Measurements from ENCODE around the gene VSX2. TPM values are rescaled to one million over a fixed set of nuclear protein-coding genes. Genes with fewer than 3 reads are reported as not detected.

Gene VSX2
- total and polyA plus RNA-seq, 2 experiments from 2014 or later = 0.49 to 0.52 TPM

GRCh38 chr14:74220991-74221390 lies 18.3 kb upstream of the VSX2 start:
- no peak overlapping the region for H3K4me3 Mint-ChIP-seq
- Histone ChIP-seq H2AFZ (no peak overlapping the region), H3K79me2 (replicated peaks; ENCODE audit: insufficient read depth) (no peaks in the 10 kb centered on the region), H3K9me2 (ENCODE audit: insufficient read depth) (no peaks in the 10 kb centered on the region), H3K36me3 (ENCODE audit: insufficient read depth) (no peaks in the 10 kb centered on the region), H3K4me2 (no peak overlapping the region), H4K20me1 (replicated peaks; ENCODE audit: insufficient read depth) (no peaks in the 10 kb centered on the region; the same call in 1 of the 2 replicates), H3K27ac (ENCODE audit: low read depth) (no peak overlapping the region), H3F3A (replicated peaks; ENCODE audit: low read depth) (no peaks in the 10 kb centered on the region), H3K27me3 (ENCODE audit: insufficient read depth) (peaks cover 20% of the 10 kb centered on the region; the same call in 1 of the 2 replicates), H3K4me1 (ENCODE audit: insufficient read depth) (no peaks in the 10 kb centered on the region), H3K4me3 (no peak overlapping the region)
- no peaks in the 10 kb centered on the region for H3K9me3 Mint-ChIP-seq
- no peaks in the 10 kb centered on the region; the same call in 2 of the 3 replicates for H3K4me1 Mint-ChIP-seq
- no peaks in the 10 kb centered on the region for H3K36me3 Mint-ChIP-seq (ENCODE audit: low read depth)
- H3K27me3 Mint-ChIP-seq (ENCODE audit: insufficient read depth, low read depth, poor library complexity) = peaks cover 25% of the 10 kb centered on the region
- no peak for ATAC-seq
- no peak overlapping the region for H3K27ac Mint-ChIP-seq
- TF ChIP-seq EZH2phosphoT487 (IDR thresholded peaks at IDR 0.05; ENCODE audit: unreplicated experiment) (no peak), EZH2 (IDR thresholded peaks at IDR 0.05; ENCODE audit: low read depth, unreplicated experiment) (no peak), NANOG (IDR thresholded peaks at IDR 0.05; ENCODE audit: borderline replicate concordance) (no peak), POLR2AphosphoS5 (IDR thresholded peaks at IDR 0.05; ENCODE audit: low read depth) (no peak), ZNF331 (CRISPR knock-in tag; IDR thresholded peaks at IDR 0.05; ENCODE audit: low read depth) (no peak), ETS1 (IDR thresholded peaks at IDR 0.05) (no peak), ZNF114 (CRISPR knock-in tag; IDR thresholded peaks at IDR 0.05) (no peak), ZNF462 (CRISPR knock-in tag; IDR thresholded peaks at IDR 0.05) (no peak), CREB1 (CRISPR knock-in tag; IDR thresholded peaks at IDR 0.05; ENCODE audit: low read depth) (no peak), CTCF (conservative IDR thresholded peaks at IDR 0.05; ENCODE audit: low read depth in 2 of 2) (no peak), JUNB (IDR thresholded peaks at IDR 0.05; ENCODE audit: unreplicated experiment) (no peak), STAT1 (IDR thresholded peaks at IDR 0.05; ENCODE audit: unreplicated experiment) (no peak)
- no peak for DNase-seq (ENCODE audit: low spot score)
